Measurements from ENCODE around the gene MEN1.

MEN1 gene

GRCh38 chr11:64833198-64833502 lies 22.8 kb upstream of the MEN1 start (continued):
- TF ChIP-seq TSHZ1 (tag by site-specific recombination; IDR thresholded peaks at IDR 0.05; ENCODE audit: borderline replicate concordance): no peak
- no peak for TF ChIP-seq ZNF184 (tag by site-specific recombination; IDR thresholded peaks at IDR 0.05)

- Histone ChIP-seq H3K4me1 (ENCODE audit: control insufficient read depth, insufficient read depth, low read length) (no peaks in the 10 kb centered on the region), H3K4me3 (ENCODE audit: low read depth, low read length) (no peak overlapping the region), H3K36me3 (ENCODE audit: control insufficient read depth in 2 of 2, insufficient read depth in 1 of 2, low read length in 2 of 2) (peaks cover 0 to 21% of the 10 kb centered on the region in 2 experiments; a peak in 1 of 3 replicates), H3K27ac (ENCODE audit: extremely low read depth, low read depth, low read length) (no peak overlapping the region), H3K9me3 (ENCODE audit: control insufficient read depth, insufficient read depth, low read depth, low read length) (no peaks in the 10 kb centered on the region)
- CTCF ChIA-PET: no interaction called here
- TF ChIP-seq ZBTB20 (tag by site-specific recombination; IDR thresholded peaks at IDR 0.05) (no peak), PATZ1 (tag by site-specific recombination; IDR thresholded peaks at IDR 0.05) (no peak), ZNF555 (tag by site-specific recombination; conservative IDR thresholded peaks at IDR 0.05) (no peak), KLF10 (tag by site-specific recombination; IDR thresholded peaks at IDR 0.05) (no peak), ZNF350 (tag by site-specific recombination; IDR thresholded peaks at IDR 0.05) (no peak)
- POLR2A ChIA-PET: no interaction called here
Measured at GRCh38 chr11:64832467-64833197, 22.3 kb upstream of the MEN1 start.

- peaks cover 0 to 21% of the 10 kb centered on the region in 2 experiments; a peak in 1 of 3 replicates for H3K36me3 ChIP-seq (ENCODE audit: control insufficient read depth in 2 of 2, insufficient read depth in 1 of 2, low read length in 2 of 2)
- no peak for TF ChIP-seq ZNF501 (tag by site-specific recombination; IDR thresholded peaks at IDR 0.05)
- POLR2A ChIA-PET: interaction anchor here (0.6 kb wide), 1 partner anchor 11 kb away, joined by 6 read pairs; no protein-coding TSS in a partner anchor
- H3K27ac ChIP-seq (ENCODE audit: extremely low read depth, low read depth, low read length): no peak overlapping the region
- no peak overlapping the region for H3K4me3 ChIP-seq (ENCODE audit: low read depth, low read length)
- CTCF ChIA-PET: interaction anchor here (0.7 kb wide), 1 partner anchor 54 kb away, joined by 3 read pairs; no protein-coding TSS in a partner anchor
- no peaks in the 10 kb centered on the region for H3K9me3 ChIP-seq (ENCODE audit: control insufficient read depth, insufficient read depth, low read depth, low read length)
- H3K4me1 ChIP-seq (ENCODE audit: control insufficient read depth, insufficient read depth, low read length): no peaks in the 10 kb centered on the region
Measured at GRCh38 chr11:64831411-64831891, 21.1 kb upstream of the MEN1 start.

- H3K9me3 ChIP-seq (ENCODE audit: control insufficient read depth, insufficient read depth, low read depth, low read length): no peaks in the 10 kb centered on the region
- peaks cover 0 to 16% of the 10 kb centered on the region in 2 experiments; a peak in 2 of 3 replicates for H3K36me3 ChIP-seq (ENCODE audit: control insufficient read depth in 2 of 2, insufficient read depth in 1 of 2, low read length in 2 of 2)
- no peaks in the 10 kb centered on the region for H3K4me1 ChIP-seq (ENCODE audit: control insufficient read depth, insufficient read depth, low read length)
- TF ChIP-seq ZNF394 (tag by site-specific recombination; IDR thresholded peaks at IDR 0.05; ENCODE audit: borderline replicate concordance) (no peak), ZNF184 (tag by site-specific recombination; IDR thresholded peaks at IDR 0.05) (no peak), TRIM28 (IDR thresholded peaks at IDR 0.05; ENCODE audit: borderline replicate concordance, low read length) (no peak), SP2 (tag by site-specific recombination; IDR thresholded peaks at IDR 0.05) (no peak), ZNF146 (tag by site-specific recombination; IDR thresholded peaks at IDR 0.05) (no peak), REST (tag by site-specific recombination; IDR thresholded peaks at IDR 0.05) (no peak), ZNF791 (tag by site-specific recombination; IDR thresholded peaks at IDR 0.05) (no peak), HOXC10 (CRISPR knock-in tag; IDR thresholded peaks at IDR 0.05) (no peak), ZNF548 (tag by site-specific recombination; IDR thresholded peaks at IDR 0.05) (no peak)
- no peak overlapping the region for H3K4me3 ChIP-seq (ENCODE audit: low read depth, low read length)
- ChIA-PET POLR2A (interaction anchor here (1.8 kb wide), 1 partner anchor 51 kb away, joined by 5 read pairs; the partner anchor contains the start of gene SF1), CTCF (no interaction called here)
- H3K27ac ChIP-seq (ENCODE audit: extremely low read depth, low read depth, low read length): no peak overlapping the region
Measured at GRCh38 chr11:64829536-64830251, 19.3 kb upstream of the MEN1 start.

All from HEK293 (cell line).